Small intestine (tissue), 7 donors: ENCODE measurements around the gene CDH23. TPM values are rescaled to one million over a fixed set of nuclear protein-coding genes. Genes with fewer than 3 reads are reported as not detected.

Experiments
- DNase-seq, 2 donors: peaks; one replicate each; pipeline versions ENCODE4 v3.0.0 to v3.0.0-alpha.2; 2013
- FAIRE-seq: peaks from 2 replicates; lab custom pipeline; 2012; peaks lifted over from hg19 to GRCh38; lab: Jason Lieb, UNC
- H3K27ac ChIP-seq, 3 donors: one replicate each; pipeline ENCODE4 v1.5.1; 2013; ENCODE audit warnings: low read length in 2 of 3, mild to moderate bottlenecking in 2 of 3, control low read depth in 1 of 3, inconsistent platforms in 1 of 3, low read depth in 1 of 3, moderate library complexity in 1 of 3
- H3K27me3 ChIP-seq, 3 donors: one replicate each; pipeline ENCODE4 v1.6.1; 2013; ENCODE audit warnings: low read length in 3 of 3, inconsistent platforms in 1 of 3; ENCODE audit not compliant: control insufficient read depth in 3 of 3, insufficient read depth in 3 of 3
- H3K36me3 ChIP-seq, 3 donors: one replicate each; pipeline ENCODE4 v1.6.1; 2013; ENCODE audit warnings: low read length in 3 of 3, inconsistent platforms in 1 of 3, low read depth in 1 of 3, mild to moderate bottlenecking in 1 of 3, moderate library complexity in 1 of 3; ENCODE audit not compliant: control insufficient read depth in 3 of 3, insufficient read depth in 2 of 3
- H3K4me1 ChIP-seq, 3 donors: one replicate each; pipeline ENCODE4 v1.6.1; 2013; ENCODE audit warnings: low read length in 2 of 3, inconsistent platforms in 1 of 3, low read depth in 1 of 3, mild to moderate bottlenecking in 1 of 3, moderate library complexity in 1 of 3; ENCODE audit not compliant: control insufficient read depth in 3 of 3, insufficient read depth in 2 of 3
- H3K4me3 ChIP-seq, 3 donors: one replicate each; pipeline ENCODE4 v1.5.1; 2013; ENCODE audit warnings: low read length in 3 of 3, control low read depth in 1 of 3, inconsistent platforms in 1 of 3, low read depth in 1 of 3, mild to moderate bottlenecking in 1 of 3, moderate library complexity in 1 of 3
- H3K9me3 ChIP-seq, 2 donors: one replicate each; pipeline ENCODE4 v1.6.1; 2013; ENCODE audit warnings: low read depth in 1 of 2, low read length in 1 of 2; ENCODE audit not compliant: control insufficient read depth in 2 of 2, insufficient read depth in 1 of 2
- WGBS, 3 donors: extraction: QIAGEN DNeasy Blood & Tissue Kit; methylation state at CpG; one replicate each; pipeline ENCODE4 v1.1.7; 2013; 5-methylcytosine and 5-hydroxymethylcytosine counted together
- polyA plus RNA-seq, 4 donors: library from polyadenylated mRNA; stranded (reverse) in 3 of 4; unstranded in 1 of 4; fragments of 200-250 nt in 3 of 4; fragments of 120-200 nt in 1 of 4; gene quantifications; one replicate each; pipeline versions ENCODE4 v1.2.1 to v1.2.3, GENCODE V29; 2013
- donor health status: healthy with polysubstance abuse.
- donor health status: control.
- donor health status: control.
- donor health status: Bipolar disorder and iron deficiency.
- donor health status: healthy.

Gene CDH23
- polyA plus RNA-seq, 4 donors: 0.89 to 2.5 (median 1.6) TPM

GRCh38 chr10:71678057-71678805, 281.5 kb downstream of the CDH23 start:
- Histone ChIP-seq H3K27me3 (no peaks in the 10 kb centered on the region), H3K36me3 (no peaks in the 10 kb centered on the region), H3K9me3 (no peaks in the 10 kb centered on the region), H3K4me1 (no peaks in the 10 kb centered on the region), H3K4me3 (no peak overlapping the region), H3K27ac (no peak overlapping the region)
- DNase-seq (no peak), FAIRE-seq (no peak)
- 71 to 88% (median 79%) methylated on average over 10 of the region's 10 CpGs for WGBS, 3 donors

GRCh38 chr10:71679425-71679824, 282.7 kb downstream of the CDH23 start:
- 78 to 83% (median 81%) methylated on average over 9 of the region's 9 CpGs for WGBS, 3 donors
- DNase-seq: no peak
- Histone ChIP-seq H3K27me3 (no peaks in the 10 kb centered on the region), H3K9me3 (no peaks in the 10 kb centered on the region), H3K36me3 (no peaks in the 10 kb centered on the region), H3K4me1 (peaks cover 0 to 4% (median 0%) of the 10 kb centered on the region in 3 donors), H3K4me3 (no peak overlapping the region), H3K27ac (no peak overlapping the region)
- no peak for FAIRE-seq

GRCh38 chr10:71681977-71682376, 285.3 kb downstream of the CDH23 start:
- Histone ChIP-seq H3K27ac (no peak overlapping the region), H3K9me3 (no peaks in the 10 kb centered on the region), H3K4me3 (no peak overlapping the region), H3K36me3 (no peaks in the 10 kb centered on the region), H3K27me3 (no peaks in the 10 kb centered on the region), H3K4me1 (peaks cover 0 to 6% (median 0%) of the 10 kb centered on the region in 3 donors)
- FAIRE-seq: no peak
- no peak for DNase-seq
- 82 to 94% (median 90%) methylated on average over 5 of the region's 5 CpGs for WGBS, 3 donors

- Histone ChIP-seq H3K36me3 (no peaks in the 10 kb centered on the region), H3K27me3 (no peaks in the 10 kb centered on the region), H3K9me3 (peaks cover 0 to under 1% of the 10 kb centered on the region in 2 donors), H3K4me1 (peaks cover 0 to 6% (median 0%) of the 10 kb centered on the region in 3 donors), H3K4me3 (no peak overlapping the region), H3K27ac (no peak overlapping the region)
- DNase-seq (no peak), FAIRE-seq (no peak)
- 79 to 86% (median 84%) methylated on average over 7 of the region's 7 CpGs for WGBS, 3 donors
Measured at GRCh38 chr10:71683301-71683700, 286.6 kb downstream of the CDH23 start.

- no peaks in the 10 kb centered on the region for H3K36me3 ChIP-seq
- FAIRE-seq (no peak), DNase-seq (peak; percentile 50 to 71)
- no peak overlapping the region for H3K4me3 ChIP-seq
- peaks cover 0 to 6% (median 0%) of the 10 kb centered on the region in 3 donors for H3K4me1 ChIP-seq
- H3K27ac ChIP-seq: no peak overlapping the region
- no peaks in the 10 kb centered on the region for H3K27me3 ChIP-seq
- H3K9me3 ChIP-seq: peaks cover 0 to 7% of the 10 kb centered on the region in 2 donors
- WGBS, 3 donors: 43 to 70% (median 55%) methylated on average over 7 of the region's 7 CpGs
Measured at GRCh38 chr10:71684356-71685173, 287.8 kb downstream of the CDH23 start.

GRCh38 chr10:71685554-71686232, 289.0 kb downstream of the CDH23 start:
- FAIRE-seq (no peak), DNase-seq (no peak)
- peaks cover 0 to 7% of the 10 kb centered on the region in 2 donors for H3K9me3 ChIP-seq
- no peaks in the 10 kb centered on the region for H3K27me3 ChIP-seq
- peaks cover 0 to 6% (median 0%) of the 10 kb centered on the region in 3 donors for H3K4me1 ChIP-seq
- H3K27ac ChIP-seq: no peak overlapping the region
- H3K36me3 ChIP-seq: no peaks in the 10 kb centered on the region
- H3K4me3 ChIP-seq: no peak overlapping the region
- WGBS, 3 donors: 88 to 92% (median 89%) methylated on average over 13 of the region's 13 CpGs

- 71 to 76% (median 75%) methylated on average over 5 of the region's 5 CpGs for WGBS, 3 donors
- no peak for FAIRE-seq
- no peak overlapping the region for H3K27ac ChIP-seq
Measured at GRCh38 chr10:71687077-71687476, 290.4 kb downstream of the CDH23 start.

GRCh38 chr10:71687480-71687879, 290.8 kb downstream of the CDH23 start:
- FAIRE-seq: no peak
- 87 to 93% (median 91%) methylated on average over 9 of the region's 9 CpGs for WGBS, 3 donors
- H3K4me1 ChIP-seq: peaks cover 0 to 6% (median 0%) of the 10 kb centered on the region in 3 donors
- no peaks in the 10 kb centered on the region for H3K27me3 ChIP-seq
- peaks cover 0 to 15% of the 10 kb centered on the region in 2 donors for H3K9me3 ChIP-seq
- no peak overlapping the region for H3K4me3 ChIP-seq
- no peaks in the 10 kb centered on the region for H3K36me3 ChIP-seq
- no peak for DNase-seq
- no peak overlapping the region for H3K27ac ChIP-seq

More at GRCh38 chr10:71687077-71687476, 290.4 kb downstream of the CDH23 start:
- no peak overlapping the region for H3K4me3 ChIP-seq
- H3K9me3 ChIP-seq: peaks cover 0 to 15% of the 10 kb centered on the region in 2 donors
- no peaks in the 10 kb centered on the region for H3K36me3 ChIP-seq
- no peak for DNase-seq
- H3K27me3 ChIP-seq: no peaks in the 10 kb centered on the region
- H3K4me1 ChIP-seq: peaks cover 0 to 6% (median 0%) of the 10 kb centered on the region in 3 donors
